GF-D8 (cell line): Measurements from ENCODE around the gene BAD.
A peak's percentile ranks its signal among the peaks of the same experiment; 100 is the strongest.
"Not testable (repeated sequence)": the region's sequence is repeated elsewhere in the genome, so short reads cannot be mapped to it uniquely, and the experiment has no call there.

ENCODE experiments used
- DNase-seq: peaks from one replicate; lab custom pipeline; 2025; lab: John Stamatoyannopoulos, UW

Gene BAD

DNA sequence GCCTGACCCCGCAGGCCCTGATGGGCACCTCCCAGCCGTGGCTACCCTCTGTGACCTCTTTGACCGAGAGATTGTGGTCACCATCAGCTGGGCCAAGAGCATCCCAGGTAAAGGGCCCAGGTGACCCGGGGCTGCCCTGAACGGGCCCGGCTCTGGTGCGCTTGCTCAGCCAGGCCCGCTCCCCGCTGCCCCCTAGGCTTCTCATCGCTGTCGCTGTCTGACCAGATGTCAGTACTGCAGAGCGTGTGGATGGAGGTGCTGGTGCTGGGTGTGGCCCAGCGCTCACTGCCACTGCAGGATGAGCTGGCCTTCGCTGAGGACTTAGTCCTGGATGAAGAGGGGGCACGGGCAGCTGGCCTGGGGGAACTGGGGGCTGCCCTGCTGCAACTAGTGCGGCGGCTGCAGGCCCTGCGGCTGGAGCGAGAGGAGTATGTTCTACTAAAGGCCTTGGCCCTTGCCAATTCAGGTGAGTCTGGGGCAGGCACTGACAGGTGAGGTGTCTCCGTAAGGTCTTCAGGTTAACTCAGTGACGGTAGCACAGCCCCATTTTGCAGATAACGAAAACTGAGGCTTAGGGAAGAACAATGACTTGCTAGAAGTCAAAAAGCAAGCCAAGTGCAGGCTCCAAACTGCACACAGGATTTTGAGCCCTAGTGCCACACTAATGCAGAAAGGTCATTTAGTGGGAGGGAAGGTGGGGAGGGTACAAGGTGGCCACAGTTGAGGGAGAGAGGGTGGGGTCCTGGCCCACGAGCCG, 30.5 kb upstream of the BAD start:
- DNase-seq, result no peak

DNA sequence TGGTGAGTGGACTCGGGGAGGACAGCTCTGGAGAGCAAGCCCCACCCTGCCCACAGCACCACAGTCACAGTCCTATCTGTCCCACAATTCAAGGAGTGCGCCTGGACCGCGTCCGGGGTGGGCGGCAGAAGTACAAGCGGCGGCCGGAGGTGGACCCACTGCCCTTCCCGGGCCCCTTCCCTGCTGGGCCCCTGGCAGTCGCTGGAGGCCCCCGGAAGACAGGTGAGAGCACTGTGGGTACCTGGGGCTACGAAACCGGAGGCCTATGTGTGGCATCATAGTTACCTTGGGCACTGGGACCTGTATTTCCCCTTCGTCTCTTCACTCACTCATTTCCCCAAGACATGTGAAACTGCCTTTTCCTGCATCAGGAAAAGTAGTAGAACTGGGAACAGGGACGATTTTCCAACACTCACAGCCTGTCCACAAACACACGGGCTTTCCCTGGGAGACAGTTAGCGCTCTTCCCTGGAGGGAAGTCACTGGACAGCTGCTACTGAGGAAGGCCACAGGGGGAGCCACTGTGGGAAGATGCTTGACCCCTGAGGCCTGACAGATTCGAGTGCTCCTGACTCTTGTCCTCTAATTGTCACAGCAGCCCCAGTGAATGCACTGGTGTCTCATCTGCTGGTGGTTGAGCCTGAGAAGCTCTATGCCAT, 29.8 kb upstream of the BAD start:
- DNase-seq, result no peak

DNA sequence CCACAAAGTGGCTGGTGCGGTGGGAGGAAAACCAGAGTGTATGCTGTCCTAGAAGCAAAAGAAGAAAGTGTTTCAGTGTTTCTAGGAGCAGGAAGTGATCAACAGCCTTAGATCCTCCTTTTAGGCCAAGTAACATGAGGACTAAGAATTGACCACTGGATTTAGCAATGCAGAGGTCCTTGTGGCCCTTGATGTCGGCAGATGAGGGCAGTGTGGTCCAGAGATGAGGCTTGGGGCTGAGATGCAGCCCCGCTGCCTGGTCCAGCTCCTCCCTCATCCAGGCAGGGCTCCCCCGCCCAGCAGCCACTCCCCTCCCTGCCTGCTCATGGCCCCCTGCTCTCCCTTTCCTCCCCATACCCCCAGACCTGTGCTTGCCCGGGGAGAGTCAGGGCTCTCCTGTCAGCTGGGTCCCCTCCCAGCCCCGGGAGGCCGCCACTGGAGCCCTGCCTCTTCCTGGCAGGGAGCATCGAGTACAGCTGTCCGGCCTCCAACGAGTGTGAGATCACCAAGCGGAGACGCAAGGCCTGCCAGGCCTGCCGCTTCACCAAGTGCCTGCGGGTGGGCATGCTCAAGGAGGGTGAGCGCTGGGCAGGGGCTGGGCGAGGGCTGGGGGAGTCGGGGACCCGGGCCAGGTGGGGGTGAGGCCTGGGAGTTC, 29.2 kb upstream of the BAD start:
- DNase-seq, result no peak

DNA sequence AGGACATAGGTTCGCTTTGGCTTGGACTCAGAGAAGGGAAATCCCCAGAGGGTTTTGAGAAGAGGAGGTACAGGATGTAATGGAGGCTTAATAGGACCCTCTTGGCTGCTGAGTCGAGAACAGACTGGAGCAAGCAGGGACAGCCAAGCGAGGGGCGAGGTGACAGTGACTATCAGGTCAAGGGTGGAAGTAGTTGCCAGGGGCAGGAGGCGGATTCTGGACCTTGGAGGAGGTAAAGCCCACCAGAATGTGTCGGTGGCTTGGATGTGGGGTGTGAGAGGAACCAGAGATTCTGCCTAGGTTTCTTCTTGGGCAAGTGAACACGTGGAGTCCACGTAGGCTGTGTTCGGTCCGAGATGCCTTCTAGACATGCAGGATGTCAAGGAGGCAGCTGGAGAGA, 28.5 kb upstream of the BAD start:
- no peak for DNase-seq

DNA sequence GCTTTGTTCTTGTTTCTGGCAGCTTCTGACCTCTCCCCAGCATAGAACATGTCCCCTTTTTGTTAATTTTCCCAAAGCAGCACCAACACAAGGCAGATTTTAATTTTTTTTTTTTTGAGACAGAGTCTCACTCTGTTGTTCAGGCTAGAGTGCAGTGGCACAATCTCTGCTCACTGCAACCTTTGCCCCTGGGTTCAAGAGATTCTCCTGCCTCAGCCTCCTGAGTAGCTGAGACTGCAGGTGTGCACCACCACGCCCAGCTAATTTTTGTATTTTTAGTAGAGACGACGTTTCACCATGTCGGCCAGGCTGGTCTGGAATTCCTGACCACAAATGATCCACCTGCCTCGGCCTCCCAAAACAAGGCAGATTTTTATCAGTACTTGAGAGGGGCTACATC, 23.3 kb upstream of the BAD start:
- DNase-seq, result not testable (repeated sequence)

DNA sequence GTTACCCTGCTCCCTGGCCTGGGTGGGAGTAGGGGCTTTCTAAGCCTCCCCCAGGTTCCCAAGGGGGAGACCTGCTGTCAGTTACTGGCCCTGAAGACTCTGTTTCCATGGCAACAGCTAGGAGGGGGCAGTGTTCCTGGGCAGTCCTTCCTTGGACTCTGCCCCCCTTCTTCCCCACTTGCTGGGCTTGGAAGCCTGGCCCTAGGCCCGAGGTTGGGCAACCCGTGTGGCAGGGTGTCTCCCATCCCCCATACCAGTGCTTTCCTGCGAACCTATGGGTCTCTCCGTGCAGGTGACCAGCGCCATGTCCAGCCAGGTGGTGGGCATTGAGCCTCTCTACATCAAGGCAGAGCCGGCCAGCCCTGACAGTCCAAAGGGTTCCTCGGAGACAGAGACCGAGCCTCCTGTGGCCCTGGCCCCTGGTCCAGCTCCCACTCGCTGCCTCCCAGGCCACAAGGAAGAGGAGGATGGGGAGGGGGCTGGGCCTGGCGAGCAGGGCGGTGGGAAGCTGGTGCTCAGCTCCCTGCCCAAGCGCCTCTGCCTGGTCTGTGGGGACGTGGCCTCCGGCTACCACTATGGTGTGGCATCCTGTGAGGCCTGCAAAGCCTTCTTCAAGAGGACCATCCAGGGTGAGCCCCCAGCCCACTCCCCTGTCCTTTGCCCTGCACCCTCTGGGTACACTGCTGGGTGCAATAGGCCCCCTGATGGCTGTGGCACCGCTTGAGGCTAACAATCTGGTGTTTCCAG, 22.6 kb upstream of the BAD start:
- DNase-seq, result no peak

DNA sequence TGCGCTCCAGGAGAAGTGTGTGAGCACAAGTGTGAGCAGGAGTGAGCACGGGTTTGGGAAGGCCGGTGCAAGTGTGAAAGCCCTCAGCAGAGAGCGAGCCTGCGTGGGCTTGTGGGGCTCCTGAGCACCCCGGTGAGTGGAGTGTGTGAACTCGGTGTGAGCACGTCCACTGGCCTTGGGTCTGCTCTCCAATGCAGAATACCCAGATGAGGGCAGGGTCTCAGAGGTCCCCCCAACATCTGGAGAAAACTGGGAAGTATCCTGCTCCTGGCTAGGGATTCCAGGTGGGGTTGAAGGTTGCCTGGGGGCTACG, 22.1 kb upstream of the BAD start:
- no peak for DNase-seq

DNA sequence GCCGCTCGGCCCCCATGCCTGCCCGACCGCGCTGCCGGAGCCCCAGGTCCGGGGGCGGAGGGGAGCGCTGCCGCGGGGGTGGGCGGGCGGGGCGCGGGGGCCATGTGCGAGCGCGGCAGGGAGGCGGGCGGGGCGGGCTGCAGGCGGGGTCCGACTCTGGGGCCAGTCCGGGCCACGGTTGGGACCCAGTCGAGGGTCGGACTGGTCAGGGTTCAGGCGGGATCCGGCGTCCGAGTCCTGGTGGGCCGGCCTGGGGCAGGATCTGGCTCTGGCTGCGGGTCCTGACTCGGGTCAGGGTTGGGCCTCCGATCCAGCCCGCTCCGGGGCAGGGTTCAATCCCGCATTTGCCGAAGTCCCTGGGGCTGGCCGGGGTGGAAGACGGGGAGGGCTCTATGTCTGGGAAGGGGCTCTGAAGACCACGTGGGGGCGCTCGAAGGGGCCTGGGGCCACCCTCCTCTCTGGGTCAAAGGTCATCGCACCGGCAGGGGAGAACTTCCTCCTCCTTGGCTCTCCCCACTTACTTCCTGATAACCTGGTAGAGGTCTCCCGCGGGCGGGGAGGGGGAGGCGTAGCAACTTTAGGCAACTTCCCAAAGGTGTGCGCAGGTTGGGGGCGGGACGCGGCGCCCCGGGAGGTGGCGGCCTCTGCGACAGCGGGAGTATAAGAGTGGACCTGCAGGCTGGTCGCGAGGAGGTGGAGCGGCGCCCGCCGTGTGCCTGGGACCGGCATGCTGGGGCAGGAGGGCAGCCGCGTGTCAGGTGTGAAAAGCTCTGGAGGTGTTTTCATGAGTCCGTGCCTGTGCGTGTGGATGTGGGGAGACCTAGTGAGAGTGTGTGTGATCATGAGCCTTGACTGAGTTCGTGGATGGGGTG, 21.5 kb upstream of the BAD start:
- peak; percentile 74 for DNase-seq

DNA sequence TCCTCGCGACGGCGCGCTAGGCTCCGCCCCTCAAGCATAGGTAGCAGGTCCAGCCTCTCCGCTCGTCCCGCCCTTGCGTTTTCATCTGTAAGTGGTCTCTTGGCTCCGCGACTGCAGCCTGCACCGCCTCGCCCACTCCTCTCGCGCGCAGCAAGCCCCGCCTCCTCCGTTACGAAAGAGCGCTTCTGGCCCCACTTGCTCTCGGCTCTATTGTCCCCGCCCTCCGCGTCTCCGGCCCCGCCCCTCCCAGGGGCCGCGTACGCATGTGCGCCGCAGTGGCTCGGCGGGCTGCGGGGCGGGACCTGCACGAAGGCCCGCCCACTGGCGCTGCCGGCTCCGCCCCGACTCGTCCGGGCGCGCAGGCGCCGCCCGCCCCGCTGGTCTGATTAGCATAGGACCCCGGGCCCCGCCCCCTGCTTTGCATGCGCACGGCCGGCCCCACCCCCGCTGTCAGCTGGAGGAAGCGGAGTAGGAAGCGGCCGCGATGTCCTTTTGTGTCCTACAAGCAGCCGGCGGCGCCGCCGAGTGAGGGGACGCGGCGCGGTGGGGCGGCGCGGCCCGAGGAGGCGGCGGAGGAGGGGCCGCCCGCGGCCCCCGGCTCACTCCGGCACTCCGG, 20.7 kb upstream of the BAD start, which contains the start of gene ESRRA:
Gene ESRRA (plus strand): TSS at position 450 of the 616 bp plus-strand sequence. CDS start 1,656 bp downstream, outside the sequence.
- peak; percentile 98 for DNase-seq

DNA sequence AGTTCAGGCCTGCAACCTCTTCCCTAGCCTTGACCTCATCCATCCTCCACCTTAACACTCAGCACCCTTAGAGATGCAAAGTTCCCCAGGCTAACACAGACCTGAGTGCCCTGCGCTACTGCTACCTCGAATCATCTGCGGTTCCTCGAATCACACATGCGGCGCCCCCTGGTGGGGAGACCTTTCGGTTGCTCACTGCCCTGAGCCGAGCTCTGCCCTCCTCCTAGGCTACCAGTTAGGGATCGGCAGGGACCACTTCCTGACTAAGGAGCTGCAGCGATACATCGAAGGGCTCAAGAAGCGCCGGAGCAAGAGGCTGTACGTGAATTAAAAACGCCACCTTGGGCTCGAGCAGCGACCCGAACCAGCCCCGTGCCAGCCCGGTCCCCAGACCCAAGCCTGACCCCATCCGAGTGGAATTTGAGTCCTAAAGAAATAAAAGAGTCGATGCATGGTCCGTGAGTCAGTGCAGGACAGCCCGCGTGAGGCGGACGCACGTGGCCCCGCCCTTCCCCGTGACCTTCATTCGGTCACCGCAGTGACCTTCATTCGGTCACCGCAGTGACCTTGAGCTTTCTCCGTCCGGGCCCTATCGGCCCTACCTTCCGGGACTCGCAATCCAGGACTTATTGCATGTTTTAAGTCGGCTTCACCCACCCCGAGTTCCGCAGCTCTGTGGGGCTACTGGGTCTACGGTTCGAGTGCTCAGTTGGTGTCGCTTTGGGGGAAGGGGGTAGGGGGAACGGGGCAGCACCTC, 20.0 kb upstream of the BAD start:
- DNase-seq, result peak; percentile 69

DNA sequence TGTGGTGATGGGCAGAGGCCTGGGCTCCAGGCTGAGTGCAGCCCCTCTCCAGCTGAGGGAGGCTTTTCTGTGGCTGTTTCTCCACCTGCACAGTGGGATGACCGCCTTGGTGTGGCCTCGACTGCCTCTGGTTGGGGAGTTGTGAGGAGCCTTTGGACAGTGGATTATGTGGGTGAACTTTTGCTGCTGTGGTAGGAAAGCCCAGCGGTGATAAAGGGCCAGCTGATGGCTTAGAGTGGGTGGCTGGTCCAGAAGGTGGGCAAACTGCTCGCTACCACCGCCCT, 19.5 kb upstream of the BAD start:
- no peak for DNase-seq

DNA sequence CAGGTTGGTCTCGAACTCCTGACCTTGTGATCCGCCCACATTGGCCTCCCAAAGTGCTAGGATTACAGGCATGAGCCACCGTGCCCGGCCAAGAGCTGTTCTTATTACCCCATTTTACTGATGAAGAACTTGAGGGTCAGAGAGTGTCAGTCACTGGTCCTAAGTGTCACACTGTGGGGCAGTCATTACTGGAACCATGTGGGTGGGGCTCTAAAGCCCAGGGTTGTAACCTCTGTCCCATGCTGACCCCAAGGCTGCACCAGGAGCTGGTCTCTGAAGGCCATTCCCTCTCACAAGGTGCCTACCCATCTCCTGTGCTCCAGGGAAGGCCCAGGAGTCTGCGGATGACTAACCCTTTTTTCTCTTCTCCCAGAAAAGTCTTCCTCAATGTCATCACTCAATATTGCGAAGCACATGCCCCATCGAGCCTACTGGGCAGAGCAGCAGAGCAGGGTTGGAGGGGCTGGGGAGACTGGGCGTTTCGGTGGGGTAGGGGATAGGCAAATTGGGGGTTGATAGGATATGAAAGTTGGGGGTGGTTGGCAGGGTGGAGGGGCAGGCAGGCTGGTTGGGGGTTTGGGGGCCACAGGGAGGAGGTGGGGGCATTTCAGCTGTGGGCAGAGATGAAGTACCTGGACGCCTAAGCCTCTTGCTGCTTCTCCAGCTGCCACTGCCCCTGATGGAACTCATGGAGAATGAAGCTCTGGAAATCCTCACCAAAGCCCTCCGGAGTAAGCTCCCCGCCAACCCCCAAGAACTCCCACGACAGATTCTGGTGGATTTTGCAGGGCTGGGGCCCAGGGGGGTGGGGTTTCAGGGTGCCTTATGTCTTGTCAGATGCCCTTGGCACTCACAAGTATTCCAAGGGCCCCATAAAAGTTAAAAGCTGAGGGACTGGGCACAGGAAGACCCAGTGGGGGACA, 18.9 kb upstream of the BAD start:
- no peak for DNase-seq

DNA sequence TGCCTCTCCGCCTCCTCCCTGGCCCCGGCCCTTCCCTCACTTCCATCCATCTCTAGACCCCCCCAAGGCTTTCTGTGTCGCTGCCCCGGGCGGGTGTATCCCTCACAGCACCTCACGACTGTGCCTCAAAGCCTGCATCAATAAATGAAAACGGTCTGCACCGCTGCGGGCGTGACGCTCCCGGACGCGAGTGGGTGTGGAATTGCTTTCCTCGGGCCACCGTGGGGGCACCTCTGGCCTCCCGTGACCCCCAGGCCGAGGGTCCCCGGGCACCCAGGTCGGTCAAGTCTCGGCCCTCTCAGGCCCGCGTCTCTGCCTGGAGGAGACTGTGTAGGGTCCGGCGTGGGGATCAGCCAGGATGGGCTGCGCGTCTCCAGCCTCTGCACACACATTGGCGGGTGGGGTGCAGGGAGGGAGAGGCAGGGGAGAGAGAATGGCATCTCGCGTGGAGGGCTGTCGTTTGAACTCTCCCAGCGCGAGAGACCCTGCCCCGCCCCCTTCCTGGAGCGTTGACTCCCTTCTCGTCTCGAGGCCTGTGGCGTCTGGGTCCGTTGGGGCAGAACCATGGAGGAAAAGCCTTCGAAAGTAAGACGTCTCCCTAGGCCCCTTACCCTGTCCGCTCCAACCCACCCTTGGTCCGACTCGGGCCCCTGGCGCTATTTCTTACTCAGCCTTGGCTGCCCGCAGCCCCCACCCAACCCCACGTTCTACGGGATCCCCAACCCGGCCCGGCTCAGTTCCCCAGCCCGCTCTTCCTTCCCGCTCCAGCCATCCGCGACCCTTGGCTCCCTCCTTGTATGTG, 15.6 kb upstream of the BAD start, which contains the start of gene CATSPERZ:
Gene CATSPERZ (plus strand): TSS at position 512 of the 802 bp plus-strand sequence. CDS start 53 bp downstream, at position 565.
- DNase-seq, result no peak

DNA sequence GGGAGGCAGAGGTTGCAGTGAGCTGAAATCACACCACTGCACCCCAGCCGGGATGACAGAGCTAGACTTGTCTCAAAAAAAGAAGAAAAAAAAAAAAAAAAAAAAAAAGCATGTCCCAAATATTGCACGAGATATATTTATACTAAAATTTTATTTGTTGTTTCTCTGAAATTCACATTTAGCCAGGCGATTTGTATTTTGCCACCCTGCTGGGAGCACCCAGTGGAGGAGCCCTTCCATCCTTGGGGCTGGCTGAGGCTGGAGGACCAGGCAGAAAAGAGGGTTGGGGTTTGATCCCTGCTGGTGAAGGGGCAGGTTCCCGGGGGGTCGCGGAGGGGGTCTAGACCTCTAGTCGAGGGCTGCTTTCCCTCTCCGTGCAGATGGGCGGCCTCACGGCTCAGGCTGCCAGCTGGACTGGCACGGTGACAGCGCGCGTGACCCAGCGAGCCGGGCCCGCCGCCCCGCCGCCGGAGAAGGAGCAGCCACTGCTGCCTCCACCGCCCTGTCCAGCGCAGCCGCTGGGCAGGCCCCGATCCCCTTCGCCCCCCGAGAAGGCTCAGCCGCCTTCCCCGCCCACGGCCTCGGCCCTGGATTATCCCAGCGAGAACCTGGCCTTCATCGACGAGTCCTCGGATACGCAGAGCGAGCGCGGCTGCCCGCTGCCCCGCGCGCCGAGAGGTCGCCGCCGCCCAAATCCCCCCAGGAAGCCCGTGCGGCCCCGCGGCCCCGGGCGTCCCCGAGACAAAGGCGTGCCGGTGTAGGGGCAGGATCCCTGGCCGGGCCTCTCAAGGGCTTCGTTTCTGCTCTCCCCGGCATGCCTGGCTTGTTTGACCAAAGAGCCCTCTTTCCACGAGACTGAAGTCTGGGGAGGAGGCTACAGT, 14.7 kb upstream of the BAD start:
- no peak for DNase-seq

DNA sequence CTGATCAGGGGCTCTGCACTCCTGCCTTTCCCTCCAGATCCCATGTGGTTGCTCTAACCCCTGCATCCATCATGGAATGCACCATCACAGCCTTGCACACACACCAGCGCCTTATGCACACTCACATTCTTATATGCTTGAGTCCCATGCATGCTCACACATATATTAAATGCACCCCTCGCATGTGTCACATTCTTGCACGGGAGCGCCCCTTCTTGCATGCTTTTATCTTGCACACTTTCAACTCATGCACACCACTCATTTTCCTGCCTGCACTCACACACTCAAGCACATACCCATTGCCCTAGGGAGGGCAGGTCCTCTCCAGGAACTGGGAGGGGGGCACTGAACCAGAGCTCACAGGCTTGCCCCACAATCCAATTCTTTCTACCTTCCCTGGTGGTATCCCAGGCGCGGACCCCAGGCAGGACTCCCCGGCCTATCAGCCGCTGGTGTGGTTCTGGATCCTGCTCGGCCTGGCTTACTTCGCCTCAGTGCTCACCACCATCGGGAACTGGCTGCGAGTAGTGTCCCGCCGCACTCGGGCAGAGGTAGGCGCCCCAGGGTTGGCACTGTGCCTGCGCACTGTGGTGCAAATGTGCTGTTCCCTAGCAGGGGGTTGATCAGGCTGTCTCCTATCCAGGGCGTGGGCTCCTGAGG, 13.4 kb upstream of the BAD start:
- DNase-seq, result no peak

DNA sequence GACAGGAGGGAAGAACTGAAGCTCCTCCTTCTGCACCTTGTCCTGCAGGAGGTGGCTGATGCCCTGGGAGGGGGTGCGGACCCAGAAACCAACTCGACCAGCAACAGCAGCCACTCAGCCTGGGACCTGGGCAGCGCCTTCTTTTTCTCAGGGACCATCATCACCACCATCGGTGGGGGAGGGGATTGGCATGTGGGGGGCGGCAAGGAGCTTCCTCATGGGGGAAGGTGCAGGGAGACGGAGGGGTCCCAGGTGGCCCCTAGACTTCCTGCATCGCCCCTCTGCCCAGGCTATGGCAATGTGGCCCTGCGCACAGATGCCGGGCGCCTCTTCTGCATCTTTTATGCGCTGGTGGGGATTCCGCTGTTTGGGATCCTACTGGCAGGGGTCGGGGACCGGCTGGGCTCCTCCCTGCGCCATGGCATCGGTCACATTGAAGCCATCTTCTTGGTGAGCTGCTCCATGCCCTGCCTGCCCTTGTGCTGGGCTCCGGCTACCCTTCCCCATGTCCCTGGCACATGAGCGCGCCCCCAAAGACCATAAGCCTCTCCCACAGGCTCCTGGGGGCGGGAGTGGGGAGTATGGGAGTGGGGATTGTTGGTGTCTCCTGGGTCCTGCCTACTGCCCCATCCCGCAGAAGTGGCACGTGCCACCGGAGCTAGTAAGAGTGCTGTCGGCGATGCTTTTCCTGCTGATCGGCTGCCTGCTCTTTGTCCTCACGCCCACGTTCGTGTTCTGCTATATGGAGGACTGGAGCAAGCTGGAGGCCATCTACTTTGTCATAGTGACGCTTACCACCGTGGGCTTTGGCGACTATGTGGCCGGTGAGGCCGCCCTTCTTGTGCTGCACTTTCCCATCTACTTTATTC, 12.6 kb upstream of the BAD start:
- no peak for DNase-seq
